ENCODE results near the gene TDRKH. TPM values are rescaled to one million over a fixed set of nuclear protein-coding genes. Genes with fewer than 3 reads are reported as not detected.
"Not testable (repeated sequence)": the region's sequence is repeated elsewhere in the genome, so short reads cannot be mapped to it uniquely, and the experiment has no call there.

TDRKH gene
- polyA plus RNA-seq, 1 donor, result 4.1 TPM

- peak; percentile 82 for DNase-seq
Measured at GRCh38 chr1:151762941-151763921, 27.1 kb downstream of the TDRKH start, which contains the start of gene MRPL9. MRPL9 (minus strand) TSS chr1:151763496; CDS start chr1:151763479, 17 bp downstream.

GRCh38 chr1:151760597-151761385, 29.5 kb downstream of the TDRKH start:
- DNase-seq, result no peak

DNA sequence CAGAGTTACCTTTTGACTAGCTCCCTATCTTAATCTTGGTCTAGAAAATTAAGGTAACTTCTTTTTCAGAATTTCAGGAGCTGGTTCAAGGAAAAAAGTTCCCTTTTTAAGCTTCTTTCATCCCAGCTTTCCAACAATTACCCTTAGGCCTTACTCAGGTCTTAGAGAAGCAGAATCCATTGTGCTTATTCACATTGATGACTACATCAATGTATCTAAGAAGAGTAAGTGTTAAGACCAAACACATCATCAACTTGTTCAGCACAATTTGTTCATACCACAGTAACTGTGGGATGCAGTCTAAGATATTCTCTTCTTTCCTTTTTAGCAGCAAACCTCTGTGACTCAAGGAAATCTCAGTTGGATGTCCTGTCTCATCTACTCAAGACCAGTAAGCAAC, 31.1 kb downstream of the TDRKH start:
- DNase-seq, result no peak

- DNase-seq, result no peak
Measured at GRCh38 chr1:151756291-151756690, 34.0 kb downstream of the TDRKH start.

- no peak for DNase-seq
Measured at GRCh38 chr1:151741516-151741915, 48.8 kb downstream of the TDRKH start.

GRCh38 chr1:151739590-151740355, 50.5 kb downstream of the TDRKH start:
- no peak for DNase-seq

DNA sequence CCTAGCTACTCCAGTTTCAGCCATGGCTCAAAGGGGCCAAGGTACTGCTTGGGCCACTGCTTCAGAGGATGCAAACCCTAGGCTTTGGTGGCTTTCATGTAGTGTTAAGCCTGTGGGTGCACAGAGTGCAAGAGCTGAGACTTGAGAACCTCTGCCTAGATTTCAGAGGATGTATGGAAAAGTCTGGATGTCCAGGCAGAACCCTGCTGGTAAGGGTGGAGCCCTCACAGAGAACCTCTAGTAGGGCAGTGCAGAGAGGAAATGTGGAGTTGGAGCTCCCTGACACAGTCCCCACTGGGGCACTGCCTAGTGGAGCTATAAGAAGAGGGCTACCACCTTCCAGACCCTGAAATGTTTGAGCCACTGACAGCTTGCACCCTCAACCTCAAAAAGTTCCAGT, 52.8 kb downstream of the TDRKH start:
- no peak for DNase-seq

DNA sequence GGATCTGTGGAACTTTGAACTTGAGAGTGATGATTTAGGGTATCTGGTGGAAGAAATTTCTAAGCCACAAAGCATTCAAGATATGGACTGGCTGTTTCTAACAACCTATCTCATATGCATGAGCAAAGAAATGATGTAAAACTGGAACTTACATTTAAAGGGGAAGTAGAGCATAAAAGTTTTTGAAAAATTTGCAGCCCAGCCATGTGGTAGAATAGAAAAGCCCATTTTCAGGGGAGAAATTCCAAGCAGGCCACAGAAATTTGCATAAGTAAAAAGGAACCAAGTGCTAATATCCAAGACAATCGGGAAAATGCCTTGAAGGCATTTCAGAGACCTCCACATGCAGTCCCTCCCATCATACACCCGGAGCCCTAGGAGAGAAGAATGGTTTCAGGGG, 53.3 kb downstream of the TDRKH start:
- no peak for DNase-seq

DNA sequence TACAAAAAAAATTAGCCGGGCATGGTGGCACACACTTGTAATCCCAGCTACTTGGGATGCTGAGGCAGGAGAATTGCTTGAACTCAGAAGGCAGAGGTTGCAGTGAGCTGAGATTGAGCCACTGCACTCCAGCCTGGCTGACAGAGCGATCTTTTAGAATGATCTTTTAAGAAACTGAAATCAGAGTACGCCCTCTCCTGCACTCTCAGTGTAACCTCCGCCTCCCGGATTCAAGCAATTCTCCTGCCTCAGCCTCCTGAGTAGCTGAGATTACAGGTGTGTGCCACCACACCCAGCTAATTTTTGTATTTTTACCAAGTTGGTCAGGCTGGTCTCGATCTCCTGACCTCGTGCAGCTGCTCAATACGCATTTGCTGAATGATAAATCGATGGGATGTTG, 56.3 kb downstream of the TDRKH start:
- DNase-seq, result not testable (repeated sequence)

GRCh38 chr1:151733126-151733525, 57.2 kb downstream of the TDRKH start:
- DNase-seq, result no peak

GRCh38 chr1:151729966-151730291, 60.4 kb downstream of the TDRKH start:
- no peak for DNase-seq

DNA sequence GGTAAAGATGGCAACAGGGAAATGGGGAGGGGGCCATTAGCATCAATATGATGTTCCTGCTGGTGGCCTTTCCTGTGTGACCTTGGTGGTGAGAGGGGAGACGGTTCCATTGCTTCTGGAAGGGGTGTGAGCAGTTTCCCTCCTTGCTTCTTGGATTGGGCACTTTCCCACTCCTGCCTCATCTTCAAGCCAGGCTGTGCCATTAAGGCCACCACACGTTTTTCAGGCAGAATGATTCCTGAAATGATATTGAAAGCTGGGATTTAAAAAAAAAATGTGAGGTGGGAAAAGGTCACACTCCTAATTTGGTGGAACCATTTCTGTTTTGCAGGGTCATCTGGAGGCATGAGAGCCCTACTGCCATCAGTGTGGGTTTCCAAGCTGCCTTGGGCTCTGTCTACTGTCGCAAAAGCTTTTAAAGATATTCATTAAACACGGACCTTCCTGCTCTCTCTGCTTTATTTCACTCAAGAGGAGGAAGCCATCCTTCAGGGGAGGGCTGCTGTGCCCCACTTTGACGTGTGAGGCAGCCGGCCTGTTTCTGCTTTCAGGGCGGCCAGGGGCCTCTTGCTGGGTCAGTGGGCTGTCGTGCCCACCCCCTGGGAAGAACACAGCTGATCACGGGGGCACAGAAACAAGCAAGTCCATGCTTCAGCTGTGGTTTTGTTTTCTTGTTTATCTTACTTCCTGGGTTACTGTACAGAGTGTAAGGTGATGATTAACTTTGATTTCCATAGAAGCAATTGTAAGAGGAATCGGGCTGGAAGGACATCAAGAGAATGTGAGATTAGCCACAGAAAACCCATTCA, 60.9 kb downstream of the TDRKH start:
- DNase-seq, result no peak

DNA sequence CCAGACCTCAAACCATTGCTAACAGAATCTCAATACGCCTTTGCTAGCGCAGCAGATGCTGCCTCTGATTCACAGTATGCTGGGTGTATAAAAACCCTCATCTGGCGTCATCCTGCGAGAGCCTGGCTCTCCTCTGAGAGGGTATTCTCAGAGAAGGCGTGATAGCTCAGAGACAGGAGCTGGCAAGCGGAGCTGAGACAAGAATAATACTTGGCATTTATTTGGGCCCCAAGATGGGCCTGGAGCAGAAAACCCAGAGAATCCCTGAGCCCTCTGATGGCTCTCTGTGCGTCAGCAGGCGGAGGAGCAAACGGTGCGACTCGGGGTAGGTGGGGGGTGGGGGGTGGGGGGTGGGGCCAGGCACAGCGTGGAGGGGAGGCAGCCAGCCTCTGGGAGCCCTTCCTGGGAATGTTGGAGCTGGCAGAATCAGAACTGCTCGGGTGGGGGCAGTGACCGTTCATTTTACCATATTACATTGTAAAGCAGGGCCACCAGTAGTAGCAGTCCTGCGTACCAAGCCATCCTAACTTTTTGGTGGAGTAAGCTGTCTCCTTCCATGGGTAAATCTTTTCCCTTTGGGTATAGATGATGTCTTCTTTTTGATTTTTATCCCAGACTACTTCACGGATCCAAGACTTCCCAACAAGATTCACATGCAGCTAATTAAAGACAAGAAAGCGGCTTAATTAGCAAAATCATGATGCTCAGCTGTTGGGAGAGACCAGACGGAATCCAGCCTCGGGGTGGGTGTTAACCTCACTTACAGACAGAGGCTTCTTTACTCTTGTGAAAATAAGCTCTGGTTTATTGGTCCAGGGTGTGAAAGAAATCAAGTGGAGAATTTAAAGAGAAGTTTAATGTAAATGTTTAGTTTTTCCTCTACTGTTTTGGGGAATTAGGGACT, 61.9 kb downstream of the TDRKH start:
- peak; percentile 25 for DNase-seq

- no peak for DNase-seq
Measured at GRCh38 chr1:151723726-151724370, 66.5 kb downstream of the TDRKH start.

Other genes with a start within 250 kb of the TDRKH start
- 20.9 TPM for gene SNX27, start 178.4 kb downstream of the TDRKH start, polyA plus RNA-seq (ENCODE audit: insufficient read length)
- gene CELF3, start 73.7 kb downstream of the TDRKH start, polyA plus RNA-seq (ENCODE audit: insufficient read length), result 0.27 TPM
- gene RIIAD1, start 69.0 kb downstream of the TDRKH start, polyA plus RNA-seq (ENCODE audit: insufficient read length), result not detected
- gene MRPL9, start 27.0 kb downstream of the TDRKH start, polyA plus RNA-seq (ENCODE audit: insufficient read length), result 69.4 TPM
- 0.40 TPM for gene LINGO4, start 14.9 kb upstream of the TDRKH start, polyA plus RNA-seq (ENCODE audit: insufficient read length)
- 11.8 TPM for gene RORC, start 41.3 kb upstream of the TDRKH start, polyA plus RNA-seq (ENCODE audit: insufficient read length)
- 0.12 TPM for gene C2CD4D, start 49.3 kb upstream of the TDRKH start, polyA plus RNA-seq (ENCODE audit: insufficient read length)
- gene THEM5, start 63.2 kb upstream of the TDRKH start, polyA plus RNA-seq (ENCODE audit: insufficient read length), result 0.37 TPM
- gene THEM4, start 119.0 kb upstream of the TDRKH start, polyA plus RNA-seq (ENCODE audit: insufficient read length), result 15.0 TPM
- gene S100A10, start 203.4 kb upstream of the TDRKH start, polyA plus RNA-seq (ENCODE audit: insufficient read length), result 186 TPM
- 168 TPM for gene S100A11, start 246.5 kb upstream of the TDRKH start, polyA plus RNA-seq (ENCODE audit: insufficient read length)

Data from hindlimb muscle (tissue), 1 donor.